GM19372 (cell line): ENCODE data around the gene GNLY.
"Not testable (repeated sequence)": the region's sequence is repeated elsewhere in the genome, so short reads cannot be mapped to it uniquely, and the experiment has no call there.

Experiments
- ATAC-seq: cut with Tn5 transposase; IDR thresholded peaks from one replicate; pipeline ENCODE4 v1.9.1; 2021; ENCODE audit warnings: mild to moderate bottlenecking, low read depth, moderate library complexity; ENCODE audit not compliant: unreplicated experiment

The GNLY gene

GRCh38 chr2:85706063-85706462 lies 11.9 kb downstream of the GNLY start:
- no peak for ATAC-seq

- ATAC-seq: no peak
These were observed 12.6 kb downstream of the GNLY start for GRCh38 chr2:85706599-85707296.

GRCh38 chr2:85707304-85707703 lies 13.1 kb downstream of the GNLY start:
- ATAC-seq: no peak

- no peak for ATAC-seq
These were observed 14.5 kb downstream of the GNLY start for GRCh38 chr2:85708641-85709040.

- no peak for ATAC-seq
These were observed 15.2 kb downstream of the GNLY start for GRCh38 chr2:85709401-85709811.

GRCh38 chr2:85710687-85711577 lies 16.8 kb downstream of the GNLY start:
- ATAC-seq: no peak

GRCh38 chr2:85711578-85712060 lies 17.5 kb downstream of the GNLY start:
- ATAC-seq: no peak

- ATAC-seq: no peak
These were observed 18.2 kb downstream of the GNLY start for GRCh38 chr2:85712336-85712735.

GRCh38 chr2:85712849-85713612 lies 18.9 kb downstream of the GNLY start:
- ATAC-seq: no peak

- no peak for ATAC-seq
These were observed 19.7 kb downstream of the GNLY start for GRCh38 chr2:85713836-85714235.

GRCh38 chr2:85714421-85714820 lies 20.3 kb downstream of the GNLY start:
- not testable (repeated sequence) for ATAC-seq

- ATAC-seq: no peak
These were observed 20.7 kb downstream of the GNLY start for GRCh38 chr2:85714841-85715240.

- ATAC-seq: no peak
These were observed 22.3 kb downstream of the GNLY start for GRCh38 chr2:85716346-85716914.

- ATAC-seq: no peak
These were observed 23.3 kb downstream of the GNLY start for GRCh38 chr2:85717308-85718008.

- ATAC-seq: no peak
These were observed 23.8 kb downstream of the GNLY start for GRCh38 chr2:85718009-85718391.

- no peak for ATAC-seq
These were observed 24.8 kb downstream of the GNLY start for GRCh38 chr2:85718885-85719492.

- no peak for ATAC-seq
These were observed 25.6 kb downstream of the GNLY start for GRCh38 chr2:85719609-85720240.

GRCh38 chr2:85720533-85720932 lies 26.4 kb downstream of the GNLY start:
- ATAC-seq: no peak

- ATAC-seq: no peak
These were observed 27.5 kb downstream of the GNLY start for GRCh38 chr2:85721641-85722040.
